CD4-positive, alpha-beta T cell treated with Interferon alpha-2 for 1 hour (primary cell): ENCODE data around the gene LRIT1.

Experiments
- DNase-seq, 2 donors: peaks; one replicate each; pipeline ENCODE4 v3.0.0-alpha.2; 2020 to 2022

LRIT1 gene

GRCh38 chr10:84191106-84191505 is 50.2 kb downstream of the LRIT1 start:
- DNase-seq: peak; percentile 18 to 43

GRCh38 chr10:84190621-84191020 is 50.7 kb downstream of the LRIT1 start:
- no peak for DNase-seq

- no peak for DNase-seq
Observed at GRCh38 chr10:84188815-84189214, 52.5 kb downstream of the LRIT1 start.

GRCh38 chr10:84185526-84186175 is 55.7 kb downstream of the LRIT1 start:
- DNase-seq: no peak

GRCh38 chr10:84184517-84184916 is 56.8 kb downstream of the LRIT1 start:
- DNase-seq: no peak

GRCh38 chr10:84181631-84182030 is 59.7 kb downstream of the LRIT1 start:
- DNase-seq: no peak
